HCT116 (cell line): ENCODE results near the gene LONRF3. TPM values are rescaled to one million over a fixed set of nuclear protein-coding genes. Genes with fewer than 3 reads are reported as not detected.

ENCODE experiments used
- ATAC-seq: fragments of 200-7000 bp; cut with Tn5 transposase; 2 replicates; pipeline ENCODE4 v1.9.1; 2020; ENCODE audit warnings: mild to moderate bottlenecking, moderate library complexity
- BruUV-seq: library from RNA; stranded (reverse); fragments of 400-500 nt; replicated peaks from 2 replicates; lab custom pipeline; 2021; lab: Mats Ljungman, UMichigan
- CTCF ChIA-PET: fragments of 300-600 bp; sonication (Branson Sonifier 250); formaldehyde crosslinking; loops from one replicate; lab custom pipeline; 2021; ENCODE audit warnings: antibody characterized with exemption; lab: Charles Lee
- POLR2A ChIA-PET: fragments of 300-600, 350-600 bp; sonication (Branson Sonifier 250); formaldehyde crosslinking; loops from one replicate; lab custom pipeline; 2021; ENCODE audit warnings: antibody characterized with exemption; lab: Charles Lee
- RAD21 ChIA-PET, 2 experiments: fragments of 300-600 bp; sonication (Branson Sonifier 250); formaldehyde crosslinking; loops; one replicate each; lab custom pipeline; 2023; ENCODE audit warnings: low total read pairs in 2 of 2; ENCODE audit not compliant: uncharacterized antibody in 2 of 2, unreplicated experiment in 2 of 2, low non-redundant PET in 1 of 2; lab: Charles Lee
- DNase-seq: peaks from one replicate; pipeline ENCODE4 v3.0.0-alpha.2; 2010; ENCODE audit warnings: low read depth, low spot score
- H2AFZ ChIP-seq: fragments of 200-600 bp; shearing (Covaris generic), sonication (generic); 2 replicates; pipeline ENCODE4 v1.6.1; 2017; ENCODE audit warnings: low read depth, mixed run types, mixed read lengths, antibody characterized with exemption, low read length; ENCODE audit not compliant: poor library complexity, severe bottlenecking
- H3K27ac ChIP-seq: 2 replicates; pipeline ENCODE4 v1.5.1; 2012; ENCODE audit warnings: low read depth, low read length
- H3K27me3 ChIP-seq: fragments of 200-600 bp; sonication (generic); 2 replicates; pipeline ENCODE4 v1.6.1; 2016; ENCODE audit warnings: mixed run types, low read length, mixed read lengths; ENCODE audit not compliant: insufficient read depth
- H3K36me3 ChIP-seq, 2 experiments: fragments of 200-500 bp in 1 of 2; fragments of 200-600 bp in 1 of 2; sonication (Bioruptor generic) in 1 of 2; sonication (generic) in 1 of 2; 2 replicates each; pipeline versions ENCODE4 v1.5.1 to v1.6.1; 2014 to 2016; ENCODE audit warnings: low read length in 2 of 2, inconsistent platforms in 1 of 2, mixed read lengths in 1 of 2, mixed run types in 1 of 2; ENCODE audit not compliant: insufficient read depth in 2 of 2, control insufficient read depth in 1 of 2
- H3K4me1 ChIP-seq, 2 experiments: fragments of 200-600 bp in 1 of 2; sonication (generic) in 1 of 2; 2 replicates each; pipeline versions ENCODE4 v1.5.1 to v1.6.1; 2012 to 2017; ENCODE audit warnings: low read length in 2 of 2, inconsistent platforms in 1 of 2, mild to moderate bottlenecking in 1 of 2, mixed read lengths in 1 of 2, mixed run types in 1 of 2, moderate library complexity in 1 of 2; ENCODE audit not compliant: insufficient read depth in 2 of 2, control insufficient read depth in 1 of 2
- H3K4me2 ChIP-seq: fragments of 200-600 bp; sonication (generic); 2 replicates; pipeline ENCODE4 v1.6.1; 2017; ENCODE audit warnings: mixed run types, low read length, mixed read lengths
- H3K4me3 ChIP-seq, 2 experiments: fragments of 200-600 bp in 1 of 2; sonication (generic) in 1 of 2; replicated peaks in 1 of 2; 2 replicates each; pipeline ENCODE4 v1.5.1; 2011 to 2016; ENCODE audit warnings: low read length in 2 of 2, control low read depth in 1 of 2, low read depth in 1 of 2, mild to moderate bottlenecking in 1 of 2, mixed read lengths in 1 of 2, mixed run types in 1 of 2
- H3K79me2 ChIP-seq: fragments of 200-600 bp; sonication (generic); 2 replicates; pipeline ENCODE4 v1.6.1; 2017; ENCODE audit warnings: mild to moderate bottlenecking, mixed run types, low read length, moderate library complexity, mixed read lengths; ENCODE audit not compliant: insufficient read depth
- H3K9ac ChIP-seq: fragments of 200-600 bp; sonication (generic); 2 replicates; pipeline ENCODE4 v1.6.1; 2016; ENCODE audit warnings: low read length, mixed read lengths
- H3K9me2 ChIP-seq: fragments of 200-600 bp; sonication (generic), shearing (Covaris generic); 2 replicates; pipeline ENCODE4 v1.6.1; 2017; ENCODE audit warnings: mixed run types, mild to moderate bottlenecking, moderate library complexity; ENCODE audit not compliant: insufficient read depth
- H3K9me3 ChIP-seq, 2 experiments: fragments of 200-500 bp in 1 of 2; fragments of 200-600 bp in 1 of 2; sonication (Bioruptor generic) in 1 of 2; sonication (generic) in 1 of 2; 2 replicates each; pipeline ENCODE4 v1.6.1; 2014 to 2017; ENCODE audit warnings: low read length in 2 of 2, mixed read lengths in 2 of 2, inconsistent platforms in 1 of 2, low read depth in 1 of 2, mild to moderate bottlenecking in 1 of 2, mixed run types in 1 of 2, moderate library complexity in 1 of 2; ENCODE audit not compliant: control insufficient read depth in 1 of 2, insufficient read depth in 1 of 2
- H4K20me1 ChIP-seq: fragments of 200-600 bp; sonication (generic), shearing (Covaris generic); 2 replicates; pipeline ENCODE4 v1.6.1; 2017; ENCODE audit warnings: mixed run types, mild to moderate bottlenecking, moderate library complexity; ENCODE audit not compliant: insufficient read depth
- EGR1 ChIP-seq: IDR thresholded peaks from 2 replicates; pipeline ENCODE4 v1.6.1; 2012; ENCODE audit warnings: low read depth
- ELF1 ChIP-seq: IDR thresholded peaks from 2 replicates; pipeline ENCODE4 v1.6.1; 2012; ENCODE audit warnings: low read depth, borderline replicate concordance
- FOSL1 ChIP-seq: IDR thresholded peaks from 2 replicates; pipeline ENCODE4 v1.6.1; 2012; ENCODE audit warnings: low read depth
- MAX ChIP-seq: IDR thresholded peaks from 2 replicates; pipeline ENCODE4 v1.6.1; 2012
- POLR2A ChIP-seq: IDR thresholded peaks from 2 replicates; pipeline ENCODE4 v1.7.0; 2011; ENCODE audit warnings: borderline replicate concordance; ENCODE audit not compliant: insufficient read depth, insufficient read length; ENCODE audit errors: extremely low read depth
- POLR2AphosphoS5 ChIP-seq: IDR thresholded peaks from 2 replicates; pipeline ENCODE4 v1.6.1; 2011; ENCODE audit warnings: mild to moderate bottlenecking, low read depth, low read length, moderate library complexity
- RAD21 ChIP-seq: IDR thresholded peaks from 2 replicates; pipeline ENCODE4 v1.6.1; 2012; ENCODE audit warnings: low read depth, mild to moderate bottlenecking
- SIN3A ChIP-seq: IDR thresholded peaks from 2 replicates; pipeline ENCODE4 v1.6.1; 2012; ENCODE audit warnings: low read depth
- SP1 ChIP-seq: IDR thresholded peaks from 2 replicates; pipeline ENCODE4 v1.6.1; 2012; ENCODE audit warnings: low read depth
- TCF7L2 ChIP-seq: IDR thresholded peaks from 2 replicates; pipeline ENCODE4 v1.7.0; 2011; ENCODE audit warnings: borderline replicate concordance, inconsistent platforms; ENCODE audit not compliant: insufficient read depth, insufficient read length; ENCODE audit errors: extremely low read depth
- YY1 ChIP-seq: IDR thresholded peaks from 2 replicates; pipeline ENCODE4 v1.6.1; 2011; ENCODE audit warnings: low read length, low read depth, moderate library complexity, mild to moderate bottlenecking; ENCODE audit not compliant: insufficient replicate concordance; ENCODE audit errors: extremely low read depth
- ZFX ChIP-seq: fragments of 450-650 bp; IDR thresholded peaks from 2 replicates; pipeline ENCODE4 v1.6.1; 2017
- ZNF274 ChIP-seq: fragments of 200-500 bp; sonication (Bioruptor generic); IDR thresholded peaks from 2 replicates; pipeline ENCODE4 v1.6.1; 2014; ENCODE audit warnings: mild to moderate bottlenecking, low read depth, low read length, inconsistent platforms
- intact Hi-C: fragments of 100-400 bp; cut with micrococcal nuclease; formaldehyde crosslinking; loops from 2 replicates; pipeline ENCODE4 v1.10.0; 2022
- total RNA-seq: library from RNA; stranded (reverse); gene quantifications from one replicate; pipeline ENCODE4 v1.2.1, GENCODE V29; 2021; ENCODE audit not compliant: unreplicated experiment

The LONRF3 gene
- total RNA-seq, 1 experiment from 2014 or later, result 3.1 TPM

- TF ChIP-seq TCF7L2, result no peak
These were observed 66.8 kb downstream of the LONRF3 start (continued) for GRCh38 chrX:119041175-119041574.

GRCh38 chrX:119042040-119042439 lies 67.6 kb downstream of the LONRF3 start:
- H4K20me1 ChIP-seq, result no peaks in the 10 kb centered on the region
- BruUV-seq, result no TSS peak
- H3K79me2 ChIP-seq, result no peaks in the 10 kb centered on the region
- no peak overlapping the region for H2AFZ ChIP-seq
- CTCF ChIA-PET, result no interaction called here
- intact Hi-C loops, result no loop called here
- DNase-seq (no peak), ATAC-seq (no peak)
- H3K27me3 ChIP-seq, result no peaks in the 10 kb centered on the region
- H3K4me1 ChIP-seq, result peaks cover 11 to 17% of the 10 kb centered on the region in 2 experiments; a peak in 3 of 4 replicates
- TF ChIP-seq ZFX (no peak), POLR2AphosphoS5 (no peak), ZNF274 (no peak), SIN3A (no peak), POLR2A (no peak), TCF7L2 (no peak), ELF1 (no peak), YY1 (no peak), FOSL1 (no peak), SP1 (no peak), RAD21 (no peak), MAX (no peak), EGR1 (no peak)
- no peak overlapping the region for H3K27ac ChIP-seq
- H3K4me2 ChIP-seq, result 0 out of 2 replicates have a peak overlapping the region, but pooled peaks have one; percentile 53
- RAD21 ChIA-PET, result no interaction called here
- no peaks in the 10 kb centered on the region for H3K9me3 ChIP-seq
- no peaks in the 10 kb centered on the region for H3K36me3 ChIP-seq
- no peak overlapping the region for H3K4me3 ChIP-seq
- POLR2A ChIA-PET, result no interaction called here
- no peaks in the 10 kb centered on the region for H3K9me2 ChIP-seq
- no peak overlapping the region for H3K9ac ChIP-seq
